GM12873 (cell line): ENCODE measurements around the gene GUCA2B.

Experiments used
- TF ChIP-seq, protein P1 (sequence below): IDR thresholded peaks from 2 replicates; pipeline ENCODE4 v1.5.1; 2012; ENCODE audit warnings: low read depth, mild to moderate bottlenecking, moderate library complexity, low read length, control low read depth; ENCODE audit not compliant: insufficient read depth; ENCODE audit errors: missing control alignments

The GUCA2B gene

DNA sequence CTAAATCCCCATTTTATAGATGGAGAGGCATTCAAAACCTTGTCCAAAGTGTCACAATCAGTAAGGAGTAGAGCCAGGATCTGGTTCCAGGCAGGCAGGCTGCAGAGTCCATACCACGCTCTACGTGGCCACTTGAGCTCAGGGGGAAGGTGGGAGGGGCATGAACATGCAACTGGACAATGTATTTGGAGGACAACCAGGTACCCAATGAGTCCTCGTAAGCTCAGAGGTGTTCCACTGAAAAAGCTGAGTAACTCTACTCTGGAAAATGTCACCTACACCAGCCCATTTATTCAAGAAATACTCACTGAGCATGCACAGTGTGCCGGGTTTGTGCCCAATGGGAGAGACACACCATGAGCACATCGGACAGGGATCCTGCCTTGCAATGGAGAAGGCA is 11.2 kb upstream of the GUCA2B start:
- TF ChIP-seq, protein P1, sequence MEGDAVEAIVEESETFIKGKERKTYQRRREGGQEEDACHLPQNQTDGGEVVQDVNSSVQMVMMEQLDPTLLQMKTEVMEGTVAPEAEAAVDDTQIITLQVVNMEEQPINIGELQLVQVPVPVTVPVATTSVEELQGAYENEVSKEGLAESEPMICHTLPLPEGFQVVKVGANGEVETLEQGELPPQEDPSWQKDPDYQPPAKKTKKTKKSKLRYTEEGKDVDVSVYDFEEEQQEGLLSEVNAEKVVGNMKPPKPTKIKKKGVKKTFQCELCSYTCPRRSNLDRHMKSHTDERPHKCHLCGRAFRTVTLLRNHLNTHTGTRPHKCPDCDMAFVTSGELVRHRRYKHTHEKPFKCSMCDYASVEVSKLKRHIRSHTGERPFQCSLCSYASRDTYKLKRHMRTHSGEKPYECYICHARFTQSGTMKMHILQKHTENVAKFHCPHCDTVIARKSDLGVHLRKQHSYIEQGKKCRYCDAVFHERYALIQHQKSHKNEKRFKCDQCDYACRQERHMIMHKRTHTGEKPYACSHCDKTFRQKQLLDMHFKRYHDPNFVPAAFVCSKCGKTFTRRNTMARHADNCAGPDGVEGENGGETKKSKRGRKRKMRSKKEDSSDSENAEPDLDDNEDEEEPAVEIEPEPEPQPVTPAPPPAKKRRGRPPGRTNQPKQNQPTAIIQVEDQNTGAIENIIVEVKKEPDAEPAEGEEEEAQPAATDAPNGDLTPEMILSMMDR: no peak

GRCh38 chr1:42142894-42143675 is 10.1 kb upstream of the GUCA2B start:
- TF ChIP-seq, protein P1: no peak

GRCh38 chr1:42143896-42144710 is 9.1 kb upstream of the GUCA2B start:
- TF ChIP-seq, protein P1: no peak

DNA sequence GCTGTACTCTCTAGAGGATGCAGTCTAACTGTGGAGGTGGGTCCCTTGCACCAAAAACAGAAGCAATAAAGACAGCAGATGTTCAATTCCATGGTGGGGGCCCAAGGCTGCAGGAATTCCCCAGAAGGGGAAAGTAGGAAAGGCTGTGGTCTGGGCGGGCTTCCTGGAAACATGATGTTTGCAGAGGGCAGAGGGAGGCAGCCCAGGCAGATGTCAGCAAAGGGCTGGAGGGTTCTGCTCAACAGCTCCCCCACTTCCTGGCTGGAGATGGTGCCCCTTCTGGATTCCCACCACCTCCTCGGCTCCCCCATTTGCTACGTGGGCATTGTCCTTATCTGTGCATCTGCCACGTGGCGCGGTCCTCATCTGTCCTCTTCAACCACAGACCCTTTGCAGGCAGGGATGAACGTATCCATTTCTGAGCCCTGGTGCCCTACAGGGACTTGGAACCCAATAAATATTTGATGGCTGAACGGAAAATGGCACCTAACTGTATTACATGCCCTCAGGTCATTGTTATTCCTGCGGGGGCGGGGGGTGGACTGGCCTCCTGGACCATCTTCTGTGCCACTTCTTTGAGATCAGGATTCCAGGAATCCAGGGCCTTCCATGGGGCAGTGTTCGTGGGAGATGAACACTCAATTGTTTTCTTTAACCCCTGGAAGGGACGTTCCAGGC is 8.4 kb upstream of the GUCA2B start:
- TF ChIP-seq, protein P1: peak; percentile 8

- TF ChIP-seq, protein P1: no peak
Measured at GRCh38 chr1:42145389-42145716, 7.9 kb upstream of the GUCA2B start.

DNA sequence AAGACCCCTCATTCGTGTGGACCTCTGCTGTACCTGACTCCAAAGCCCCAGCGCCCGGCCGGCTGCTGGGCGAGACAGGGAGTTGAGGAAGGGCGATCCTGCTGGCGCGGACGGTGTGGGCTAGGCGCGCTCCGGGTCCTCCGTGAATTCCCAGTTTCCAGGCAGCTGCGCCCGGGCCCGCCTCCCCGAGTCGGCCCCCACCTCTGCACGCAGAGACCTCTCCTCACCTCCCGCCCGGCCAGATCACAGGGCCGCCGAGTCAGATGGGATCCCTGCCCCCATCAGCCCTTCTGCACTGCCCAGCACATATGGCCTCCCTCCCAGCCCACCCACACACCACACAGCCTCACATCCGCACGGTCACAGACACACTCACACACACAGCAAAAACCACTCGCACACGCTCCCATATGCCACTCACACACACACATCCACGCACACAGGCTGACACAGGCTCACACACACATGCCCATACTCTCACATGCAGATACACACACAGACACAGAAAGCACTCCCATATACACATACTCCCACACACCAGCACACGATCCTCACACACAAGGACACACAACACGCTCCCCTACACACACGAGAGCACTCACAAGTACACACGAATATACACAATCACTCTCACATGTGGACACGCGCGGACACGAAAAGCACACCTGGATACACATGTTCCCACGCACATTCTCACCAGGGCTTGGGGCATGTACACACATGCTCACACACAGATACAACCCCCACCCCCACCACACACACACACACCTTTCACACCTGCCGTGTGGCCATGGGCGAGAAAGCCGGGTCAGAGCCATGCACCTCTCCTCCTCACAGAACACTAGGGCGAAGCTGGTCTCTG is 7.2 kb upstream of the GUCA2B start:
- TF ChIP-seq, protein P1: no peak
